Endothelial cell of umbilical vein (primary cell): ENCODE measurements around the gene TXNL4B. TPM values are rescaled to one million over a fixed set of nuclear protein-coding genes. Genes with fewer than 3 reads are reported as not detected.

Experiments
- BruUV-seq: library from RNA; stranded (reverse); fragments of 400-500 nt; replicated peaks from 2 replicates; lab custom pipeline; 2021; lab: Mats Ljungman, UMichigan
- CTCF ChIA-PET: fragments of 300-600, 350-600 bp; sonication (Branson Sonifier 250); formaldehyde crosslinking; loops from one replicate; lab custom pipeline; 2021; ENCODE audit warnings: antibody characterized with exemption, inconsistent platforms; lab: Charles Lee
- POLR2A ChIA-PET: fragments of 300-600, 350-600 bp; sonication (Branson Sonifier 250); formaldehyde crosslinking; loops from one replicate; lab custom pipeline; 2021; ENCODE audit warnings: antibody characterized with exemption, inconsistent platforms; lab: Charles Lee
- DNase-seq: peaks from one replicate; pipeline ENCODE4 v3.0.0-alpha.2; 2011; ENCODE audit warnings: low read depth, low spot score
- FAIRE-seq: peaks from 2 replicates; lab custom pipeline; 2011; peaks lifted over from hg19 to GRCh38; lab: Jason Lieb, UNC
- H2AFZ ChIP-seq: 2 replicates; pipeline ENCODE4 v1.6.0; 2012; ENCODE audit warnings: low read depth, low read length, control low read depth, inconsistent platforms
- H3K27ac ChIP-seq: 2 replicates; pipeline ENCODE4 v1.5.1; 2011; ENCODE audit warnings: low read depth, mild to moderate bottlenecking, control low read depth, low read length, moderate library complexity; ENCODE audit not compliant: insufficient read depth
- H3K27me3 ChIP-seq, 2 experiments: 2 replicates each; pipeline versions ENCODE4 v1.6.0 to v1.6.1; 2011; ENCODE audit warnings: low read length in 2 of 2, mixed read lengths in 1 of 2; ENCODE audit not compliant: control insufficient read depth in 2 of 2, insufficient read depth in 2 of 2
- H3K36me3 ChIP-seq, 2 experiments: 2 replicates in 1 of 2; 3 replicates in 1 of 2; pipeline ENCODE4 v1.5.1; 2011; ENCODE audit warnings: low read length in 2 of 2, mild to moderate bottlenecking in 1 of 2, moderate library complexity in 1 of 2; ENCODE audit not compliant: control insufficient read depth in 2 of 2, insufficient read depth in 2 of 2; ENCODE audit errors: extremely low read depth in 1 of 2
- H3K4me1 ChIP-seq: 3 replicates; pipeline ENCODE4 v1.5.1; 2011; ENCODE audit warnings: mild to moderate bottlenecking, low read length; ENCODE audit not compliant: control insufficient read depth, insufficient read depth; ENCODE audit errors: extremely low read depth
- H3K4me2 ChIP-seq: 2 replicates; pipeline ENCODE4 v1.6.1; 2011; ENCODE audit warnings: low read length, control low read depth, mixed read lengths; ENCODE audit not compliant: insufficient read depth
- H3K4me3 ChIP-seq, 3 experiments: fragments of 200-600 bp in 1 of 3; sonication (generic), shearing (Covaris generic) in 1 of 3; replicated peaks in 1 of 3; 2 replicates each; pipeline ENCODE4 v1.5.1; 2011 to 2016; ENCODE audit warnings: control low read depth in 3 of 3, low read length in 3 of 3, mild to moderate bottlenecking in 2 of 3, inconsistent platforms in 1 of 3, low read depth in 1 of 3, moderate library complexity in 1 of 3; ENCODE audit not compliant: insufficient read depth in 1 of 3
- H3K79me2 ChIP-seq: 2 replicates; pipeline ENCODE4 v1.6.0; 2012; ENCODE audit warnings: low read length, inconsistent platforms; ENCODE audit not compliant: control insufficient read depth, insufficient read depth
- H3K9ac ChIP-seq: replicated peaks from 2 replicates; pipeline ENCODE3; 2011; ENCODE audit warnings: low read length, control low read depth; ENCODE audit not compliant: insufficient read depth; ENCODE audit errors: extremely low read depth
- H3K9me1 ChIP-seq: replicated peaks from 3 replicates; pipeline ENCODE4 v1.6.0; 2011; ENCODE audit warnings: mild to moderate bottlenecking, low read length; ENCODE audit not compliant: control insufficient read depth, insufficient read depth; ENCODE audit errors: extremely low read depth
- H3K9me3 ChIP-seq: replicated peaks from 2 replicates; pipeline ENCODE4 v1.5.1; 2012; ENCODE audit warnings: low read length, inconsistent platforms; ENCODE audit not compliant: control insufficient read depth, insufficient read depth
- H4K20me1 ChIP-seq: replicated peaks from 2 replicates; pipeline ENCODE3; 2011; ENCODE audit warnings: mild to moderate bottlenecking, low read length; ENCODE audit not compliant: control insufficient read depth, insufficient read depth; ENCODE audit errors: extremely low read depth
- MYC ChIP-seq: IDR thresholded peaks from one replicate; pipeline ENCODE4 v1.6.1; 2011; ENCODE audit warnings: mild to moderate bottlenecking, low read depth, low read length
- POLR2AphosphoS5 ChIP-seq: IDR thresholded peaks from 2 replicates; pipeline ENCODE4 v1.6.1; 2012; ENCODE audit warnings: low read depth, mild to moderate bottlenecking, control low read depth, low read length, moderate library complexity; ENCODE audit not compliant: insufficient read depth
- dilution Hi-C: fragments of 300-500 bp; cut with MboI; formaldehyde crosslinking; loops from one replicate; pipeline ENCODE4 v1.15.0; 2019; ENCODE audit warnings: low sequenced_read_pairs; ENCODE audit not compliant: extremely low pct_ligation_motif_present
- intact Hi-C: fragments of 100-400 bp; cut with micrococcal nuclease; formaldehyde crosslinking; loops from one replicate; pipeline ENCODE4 v1.10.0; 2022
- polyA plus RNA-seq, 4 experiments: library from polyadenylated mRNA; depleted of rRNA in 3 of 4; stranded (reverse) in 3 of 4; unstranded in 1 of 4; fragments of >200 nt; gene quantifications; 2 replicates each; pipeline versions ENCODE4 v1.2.1 to v1.2.3, GENCODE V29; 2011 to 2012; ENCODE audit warnings: missing spikeins in 1 of 4
- total RNA-seq: library from RNA; stranded (reverse); gene quantifications from 2 replicates; pipeline ENCODE4 v1.2.3, GENCODE V29; 2021

TXNL4B gene
- total and polyA plus RNA-seq, 2 donors (not counting 3 experiments of a cell fraction or from before 2014, with no cell fraction given) = 10.0 to 12.7 TPM

GRCh38 chr16:72111657-72112451, 18.4 kb upstream of the TXNL4B start:
- no peaks in the 10 kb centered on the region for H3K79me2 ChIP-seq
- BruUV-seq = no TSS peak
- POLR2A ChIA-PET = no interaction called here
- no peak overlapping the region for H3K4me3 ChIP-seq
- dilution Hi-C loops (no loop called here), intact Hi-C loops (no loop called here)
- no peak overlapping the region for H3K9ac ChIP-seq
- CTCF ChIA-PET = no interaction called here
- no peaks in the 10 kb centered on the region for H4K20me1 ChIP-seq
- H3K27me3 ChIP-seq = no peaks in the 10 kb centered on the region
- FAIRE-seq = no peak
- no peak for DNase-seq
- no peaks in the 10 kb centered on the region for H3K4me1 ChIP-seq
- no peak overlapping the region for H2AFZ ChIP-seq
- no peaks in the 10 kb centered on the region for H3K9me3 ChIP-seq
- no peak overlapping the region for H3K27ac ChIP-seq
- H3K4me2 ChIP-seq = no peak overlapping the region
- H3K9me1 ChIP-seq = no peaks in the 10 kb centered on the region
- TF ChIP-seq POLR2AphosphoS5 = no peak
- no peak for TF ChIP-seq MYC
- H3K36me3 ChIP-seq = peaks cover 18 to 50% of the 10 kb centered on the region in 2 experiments

GRCh38 chr16:72110662-72111615, 17.5 kb upstream of the TXNL4B start:
- H3K9me1 ChIP-seq = no peaks in the 10 kb centered on the region
- BruUV-seq = no TSS peak
- TF ChIP-seq POLR2AphosphoS5 = no peak
- H3K4me2 ChIP-seq = no peak overlapping the region
- H2AFZ ChIP-seq = no peak overlapping the region
- no peak for DNase-seq
- dilution Hi-C loops (no loop called here), intact Hi-C loops (no loop called here)
- no peak overlapping the region for H3K4me3 ChIP-seq
- peaks cover 18 to 53% of the 10 kb centered on the region in 2 experiments for H3K36me3 ChIP-seq
- no peak overlapping the region for H3K9ac ChIP-seq
- POLR2A ChIA-PET = no interaction called here
- no peaks in the 10 kb centered on the region for H4K20me1 ChIP-seq
- H3K9me3 ChIP-seq = no peaks in the 10 kb centered on the region
- no peaks in the 10 kb centered on the region for H3K27me3 ChIP-seq
- H3K79me2 ChIP-seq = no peaks in the 10 kb centered on the region
- no peak for FAIRE-seq
- CTCF ChIA-PET = interaction anchor here (1.3 kb wide), 1 partner anchor 14 kb away, joined by 3 read pairs; no protein-coding TSS in a partner anchor
- no peak overlapping the region for H3K27ac ChIP-seq
- no peaks in the 10 kb centered on the region for H3K4me1 ChIP-seq
